Measurements from ENCODE around the gene RND1.
"Not testable (repeated sequence)": the region's sequence is repeated elsewhere in the genome, so short reads cannot be mapped to it uniquely, and the experiment has no call there.

The RND1 gene

GRCh38 chr12:48875944-48876515 lies 10.4 kb upstream of the RND1 start:
- DNase-seq (ENCODE audit: low read depth) = no peak

GRCh38 chr12:48873534-48873933 lies 7.9 kb upstream of the RND1 start:
- DNase-seq (ENCODE audit: low read depth); H3K4me3 ChIP-seq (ENCODE audit: low read depth, low read length): not testable (repeated sequence)

More at GRCh38 chr12:48875944-48876515, 10.4 kb upstream of the RND1 start:
- no peak for TF ChIP-seq POLR2A (IDR thresholded peaks at IDR 0.05; ENCODE audit: extremely low read depth, insufficient read length)
- TF ChIP-seq, protein P1, sequence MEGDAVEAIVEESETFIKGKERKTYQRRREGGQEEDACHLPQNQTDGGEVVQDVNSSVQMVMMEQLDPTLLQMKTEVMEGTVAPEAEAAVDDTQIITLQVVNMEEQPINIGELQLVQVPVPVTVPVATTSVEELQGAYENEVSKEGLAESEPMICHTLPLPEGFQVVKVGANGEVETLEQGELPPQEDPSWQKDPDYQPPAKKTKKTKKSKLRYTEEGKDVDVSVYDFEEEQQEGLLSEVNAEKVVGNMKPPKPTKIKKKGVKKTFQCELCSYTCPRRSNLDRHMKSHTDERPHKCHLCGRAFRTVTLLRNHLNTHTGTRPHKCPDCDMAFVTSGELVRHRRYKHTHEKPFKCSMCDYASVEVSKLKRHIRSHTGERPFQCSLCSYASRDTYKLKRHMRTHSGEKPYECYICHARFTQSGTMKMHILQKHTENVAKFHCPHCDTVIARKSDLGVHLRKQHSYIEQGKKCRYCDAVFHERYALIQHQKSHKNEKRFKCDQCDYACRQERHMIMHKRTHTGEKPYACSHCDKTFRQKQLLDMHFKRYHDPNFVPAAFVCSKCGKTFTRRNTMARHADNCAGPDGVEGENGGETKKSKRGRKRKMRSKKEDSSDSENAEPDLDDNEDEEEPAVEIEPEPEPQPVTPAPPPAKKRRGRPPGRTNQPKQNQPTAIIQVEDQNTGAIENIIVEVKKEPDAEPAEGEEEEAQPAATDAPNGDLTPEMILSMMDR (IDR thresholded peaks at IDR 0.05; ENCODE audit: low read depth, low read length) = no peak
- TF ChIP-seq MAX (IDR thresholded peaks at IDR 0.05; ENCODE audit: low read depth, low read length) = no peak
- TF ChIP-seq MYC (IDR thresholded peaks at IDR 0.05; ENCODE audit: low read depth, low read length) = no peak
- no peak overlapping the region for H3K4me3 ChIP-seq (ENCODE audit: low read depth, low read length)

DNA sequence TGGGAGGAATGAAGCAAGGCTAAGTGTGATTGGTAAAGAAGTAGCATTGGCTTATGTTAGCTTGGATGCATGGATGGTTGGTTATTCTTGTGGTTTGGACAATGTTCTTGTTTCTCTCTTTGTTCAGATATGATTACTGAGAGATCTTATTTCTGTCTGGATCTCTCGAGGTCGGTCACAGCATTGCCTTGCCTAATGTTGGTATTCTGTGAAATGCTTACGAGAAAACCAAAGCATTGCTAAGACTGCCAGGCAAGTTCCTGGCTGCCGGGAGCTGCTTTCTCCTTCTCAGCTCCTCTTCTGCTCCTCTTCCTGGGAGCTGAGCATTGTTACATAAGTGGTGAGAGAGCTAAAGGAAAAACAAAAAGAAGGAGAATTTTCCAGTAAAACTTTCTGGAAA lies 7.4 kb upstream of the RND1 start:
- no peak for DNase-seq (ENCODE audit: low read depth)
- no peak overlapping the region for H3K4me3 ChIP-seq (ENCODE audit: low read depth, low read length)
- TF ChIP-seq, protein P1 (IDR thresholded peaks at IDR 0.05; ENCODE audit: low read depth, low read length) = no peak
- TF ChIP-seq POLR2A (IDR thresholded peaks at IDR 0.05; ENCODE audit: extremely low read depth, insufficient read length) (no peak), MAX (IDR thresholded peaks at IDR 0.05; ENCODE audit: low read depth, low read length) (no peak), MYC (IDR thresholded peaks at IDR 0.05; ENCODE audit: low read depth, low read length) (no peak)

GRCh38 chr12:48869191-48869590 lies 3.5 kb upstream of the RND1 start:
- TF ChIP-seq POLR2A (IDR thresholded peaks at IDR 0.05; ENCODE audit: extremely low read depth, insufficient read length) = no peak
- no peak for TF ChIP-seq MAX (IDR thresholded peaks at IDR 0.05; ENCODE audit: low read depth, low read length)
- no peak for TF ChIP-seq MYC (IDR thresholded peaks at IDR 0.05; ENCODE audit: low read depth, low read length)
- TF ChIP-seq, protein P1 (IDR thresholded peaks at IDR 0.05; ENCODE audit: low read depth, low read length) = no peak
- no peak overlapping the region for H3K4me3 ChIP-seq (ENCODE audit: low read depth, low read length)
- DNase-seq (ENCODE audit: low read depth) = no peak

- no peak for DNase-seq (ENCODE audit: low read depth)
- TF ChIP-seq MYC (IDR thresholded peaks at IDR 0.05; ENCODE audit: low read depth, low read length) = no peak
- no peak overlapping the region for H3K4me3 ChIP-seq (ENCODE audit: low read depth, low read length)
Measured at GRCh38 chr12:48868451-48868850, 2.8 kb upstream of the RND1 start.

- no peak for TF ChIP-seq POLR2A (IDR thresholded peaks at IDR 0.05; ENCODE audit: extremely low read depth, insufficient read length)
- no peak for TF ChIP-seq MYC (IDR thresholded peaks at IDR 0.05; ENCODE audit: low read depth, low read length)
- TF ChIP-seq MAX (IDR thresholded peaks at IDR 0.05; ENCODE audit: low read depth, low read length) = no peak
- TF ChIP-seq, protein P1 (IDR thresholded peaks at IDR 0.05; ENCODE audit: low read depth, low read length) = no peak
- no peak for DNase-seq (ENCODE audit: low read depth)
- peak overlapping the region; percentile 53 for H3K4me3 ChIP-seq (ENCODE audit: low read depth, low read length)
Measured at GRCh38 chr12:48866052-48866711, 512 bp upstream of the RND1 start.

DNA sequence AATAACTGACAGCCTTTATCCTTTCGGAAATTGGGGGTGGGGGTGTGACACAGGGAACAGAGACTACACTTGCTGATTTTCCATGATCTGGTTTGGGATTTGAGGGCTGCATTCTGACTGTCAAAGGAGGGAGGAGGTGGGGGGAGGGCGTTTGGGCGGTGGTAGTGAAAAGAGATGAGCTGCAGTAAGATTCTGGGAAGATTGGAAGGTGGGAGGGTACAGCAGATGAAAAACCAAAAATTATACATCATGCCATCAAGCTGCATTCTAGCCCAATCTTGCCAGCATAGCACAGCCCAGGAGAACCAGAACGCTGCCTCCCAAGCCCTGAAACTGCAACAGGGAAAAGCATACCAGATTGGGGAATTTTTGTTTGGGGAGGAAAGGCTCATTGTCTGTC lies 2.4 kb downstream of the RND1 start:
- no peak overlapping the region for H3K4me3 ChIP-seq (ENCODE audit: low read depth, low read length)
- TF ChIP-seq, protein P1 (IDR thresholded peaks at IDR 0.05; ENCODE audit: low read depth, low read length) = no peak
- TF ChIP-seq MAX (IDR thresholded peaks at IDR 0.05; ENCODE audit: low read depth, low read length) = no peak
- TF ChIP-seq POLR2A (IDR thresholded peaks at IDR 0.05; ENCODE audit: extremely low read depth, insufficient read length) = no peak
- no peak for TF ChIP-seq MYC (IDR thresholded peaks at IDR 0.05; ENCODE audit: low read depth, low read length)
- DNase-seq (ENCODE audit: low read depth) = no peak

Data from NB4 (cell line).